ENCODE data around the gene KLRC1.
"Not testable (repeated sequence)": the region's sequence is repeated elsewhere in the genome, so short reads cannot be mapped to it uniquely, and the experiment has no call there.

- TF ChIP-seq RARB (CRISPR knock-in tag; IDR thresholded peaks at IDR 0.05); ISL1 (CRISPR knock-in tag; IDR thresholded peaks at IDR 0.05); ARNTL (CRISPR knock-in tag; IDR thresholded peaks at IDR 0.05; ENCODE audit: borderline replicate concordance, low read depth); ZFP3 (CRISPR knock-in tag; IDR thresholded peaks at IDR 0.05); GLIS3 (CRISPR knock-in tag; IDR thresholded peaks at IDR 0.05); SNAI2 (CRISPR knock-in tag; IDR thresholded peaks at IDR 0.05); ZNF565 (CRISPR knock-in tag; conservative IDR thresholded peaks at IDR 0.05; ENCODE audit: low read depth); OSR1 (CRISPR knock-in tag; IDR thresholded peaks at IDR 0.05): not testable (repeated sequence)
- TF ChIP-seq, protein P1, sequence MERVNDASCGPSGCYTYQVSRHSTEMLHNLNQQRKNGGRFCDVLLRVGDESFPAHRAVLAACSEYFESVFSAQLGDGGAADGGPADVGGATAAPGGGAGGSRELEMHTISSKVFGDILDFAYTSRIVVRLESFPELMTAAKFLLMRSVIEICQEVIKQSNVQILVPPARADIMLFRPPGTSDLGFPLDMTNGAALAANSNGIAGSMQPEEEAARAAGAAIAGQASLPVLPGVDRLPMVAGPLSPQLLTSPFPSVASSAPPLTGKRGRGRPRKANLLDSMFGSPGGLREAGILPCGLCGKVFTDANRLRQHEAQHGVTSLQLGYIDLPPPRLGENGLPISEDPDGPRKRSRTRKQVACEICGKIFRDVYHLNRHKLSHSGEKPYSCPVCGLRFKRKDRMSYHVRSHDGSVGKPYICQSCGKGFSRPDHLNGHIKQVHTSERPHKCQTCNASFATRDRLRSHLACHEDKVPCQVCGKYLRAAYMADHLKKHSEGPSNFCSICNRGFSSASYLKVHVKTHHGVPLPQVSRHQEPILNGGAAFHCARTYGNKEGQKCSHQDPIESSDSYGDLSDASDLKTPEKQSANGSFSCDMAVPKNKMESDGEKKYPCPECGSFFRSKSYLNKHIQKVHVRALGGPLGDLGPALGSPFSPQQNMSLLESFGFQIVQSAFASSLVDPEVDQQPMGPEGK (CRISPR knock-in tag; IDR thresholded peaks at IDR 0.05; ENCODE audit: borderline replicate concordance) = not testable (repeated sequence)
Observed at GRCh38 chr12:10435816-10436215, 17.4 kb downstream of the KLRC1 start, which contains the start of gene KLRC2.
